SKM-1 (cell line): ENCODE results near the gene ERH.
"Not testable (repeated sequence)": the region's sequence is repeated elsewhere in the genome, so short reads cannot be mapped to it uniquely, and the experiment has no call there.

ENCODE experiments used
- DNase-seq: peaks from one replicate; lab custom pipeline; 2025; ENCODE audit not compliant: unreplicated experiment; lab: John Stamatoyannopoulos, UW

Gene ERH

GRCh38 chr14:69398818-69399210 is 715 bp upstream of the ERH start:
- no peak for DNase-seq

- DNase-seq, result no peak
These were observed 2.2 kb downstream of the ERH start for GRCh38 chr14:69395929-69396328.

GRCh38 chr14:69392481-69392880 is 5.6 kb downstream of the ERH start:
- no peak for DNase-seq

- not testable (repeated sequence) for DNase-seq
These were observed 6.7 kb downstream of the ERH start for GRCh38 chr14:69391400-69391799.

GRCh38 chr14:69387311-69387710 is 10.8 kb downstream of the ERH start:
- no peak for DNase-seq

GRCh38 chr14:69378274-69378673 is 19.8 kb downstream of the ERH start:
- DNase-seq, result no peak

DNA sequence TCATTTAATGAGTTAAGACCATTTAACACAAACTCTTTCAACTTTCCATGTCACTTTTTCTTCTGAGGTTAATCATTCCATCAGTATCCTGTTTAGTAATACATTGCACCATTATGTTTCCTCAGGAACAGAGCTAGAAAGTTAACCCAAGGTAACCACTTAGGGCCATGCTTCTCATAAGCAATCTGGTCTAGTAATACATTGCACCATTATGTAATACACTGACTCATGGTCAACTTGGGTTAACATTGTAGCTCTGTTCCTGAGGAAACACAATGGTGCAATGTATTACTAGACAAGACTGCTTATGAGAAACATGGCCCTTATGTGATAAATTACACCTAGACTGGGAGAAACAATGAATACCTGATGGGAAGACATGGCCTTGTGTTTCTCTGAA is 21.7 kb downstream of the ERH start:
- peak; percentile 31 for DNase-seq

DNA sequence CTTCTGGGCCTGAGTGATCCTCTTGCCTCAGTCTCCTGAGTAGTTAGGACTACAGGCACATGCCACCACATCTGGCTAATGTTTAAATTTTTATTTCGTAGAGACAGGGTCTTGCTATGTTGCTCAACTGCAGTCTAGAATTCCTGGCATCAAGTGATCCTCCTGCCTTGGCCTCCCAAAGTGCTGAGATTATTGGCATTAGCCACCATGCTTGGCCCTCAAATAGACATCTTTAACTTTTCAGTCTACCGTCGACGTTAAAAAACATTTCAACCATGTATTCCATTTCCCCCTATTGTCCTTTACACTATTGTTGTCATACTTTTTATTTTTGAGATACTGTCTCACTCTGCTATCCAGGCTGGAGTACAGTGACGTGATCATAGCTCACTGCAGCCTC is 22.4 kb downstream of the ERH start:
- no peak for DNase-seq

GRCh38 chr14:69375182-69375581 is 22.9 kb downstream of the ERH start:
- DNase-seq, result no peak

DNA sequence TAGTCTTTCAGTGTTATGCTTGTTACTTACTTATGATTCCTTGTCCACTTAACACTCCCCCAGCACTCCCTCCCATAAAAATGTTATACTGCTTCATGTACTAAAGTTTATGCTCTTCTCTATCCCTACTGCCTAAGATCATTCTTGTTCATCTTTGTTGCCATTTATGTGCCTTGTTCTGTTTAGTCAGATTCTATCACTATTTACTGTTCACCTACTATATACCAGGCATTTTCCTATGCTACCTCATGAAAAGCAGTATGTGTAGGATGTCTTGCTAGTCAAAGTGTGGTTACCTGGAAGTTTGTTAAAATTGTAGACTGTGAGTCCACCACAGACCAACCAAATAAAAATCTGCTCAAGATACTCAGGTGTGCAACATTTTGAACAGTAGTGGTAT is 23.9 kb downstream of the ERH start:
- DNase-seq, result no peak

GRCh38 chr14:69373104-69373503 is 25.0 kb downstream of the ERH start:
- DNase-seq, result no peak

- no peak for DNase-seq
These were observed 26.0 kb downstream of the ERH start for GRCh38 chr14:69372146-69372545.

DNA sequence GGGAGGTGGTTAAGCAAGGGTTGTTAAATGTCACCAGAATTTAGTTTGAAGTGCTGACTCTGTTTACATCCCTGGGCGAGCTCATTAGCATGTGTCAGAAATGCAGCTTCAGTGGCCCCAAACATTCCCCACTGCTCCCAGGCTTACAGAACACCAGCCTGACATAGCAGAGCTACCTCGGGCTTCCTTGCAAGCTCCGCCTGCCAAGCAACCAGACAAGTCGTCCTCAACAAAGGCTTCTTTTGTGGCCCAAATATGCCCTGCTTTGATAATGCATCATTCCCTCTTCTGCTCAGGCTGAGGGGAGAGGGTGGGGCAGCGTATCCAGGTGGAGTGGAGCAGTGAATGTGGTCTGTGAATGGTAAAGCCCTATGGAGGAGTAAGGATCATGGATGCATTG is 28.0 kb downstream of the ERH start:
- no peak for DNase-seq

DNA sequence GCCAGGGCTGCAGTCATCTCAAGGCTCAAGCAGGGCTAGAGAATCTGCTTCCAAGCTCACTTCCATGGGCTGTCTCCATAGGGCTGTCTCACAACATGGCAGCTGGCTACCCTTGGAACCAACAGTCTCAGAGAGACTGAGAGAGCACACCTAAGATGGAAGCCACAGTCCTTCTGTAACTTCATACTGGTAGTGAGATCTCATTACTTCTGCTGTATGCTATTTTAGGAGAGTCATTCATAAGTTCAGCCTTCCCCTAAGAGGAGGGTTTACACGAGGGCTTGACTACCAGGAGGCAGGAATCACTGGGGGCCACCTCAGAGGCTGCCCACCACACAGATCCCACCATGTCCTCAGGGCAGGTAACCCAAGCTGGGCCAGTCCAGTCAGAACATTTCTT is 29.7 kb downstream of the ERH start:
- DNase-seq, result no peak

DNA sequence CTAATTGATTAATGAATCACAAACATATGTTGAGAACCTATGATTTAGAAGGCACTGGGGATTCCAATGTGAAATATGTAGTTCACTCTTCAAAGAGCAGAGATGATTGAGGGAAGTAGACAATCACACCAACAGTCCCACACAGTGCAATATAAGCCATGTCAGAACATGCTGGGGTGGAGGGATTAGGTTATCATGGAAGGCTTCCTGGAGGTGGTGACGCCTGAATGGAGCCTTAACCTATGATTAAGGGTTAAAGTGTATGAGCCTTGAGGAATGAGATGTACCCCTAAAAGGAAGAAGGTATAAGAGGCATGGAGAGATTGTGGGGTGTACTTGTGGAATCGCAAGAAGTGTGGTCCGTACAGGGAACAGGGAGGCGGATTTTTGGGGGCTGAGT is 31.3 kb downstream of the ERH start:
- no peak for DNase-seq

- no peak for DNase-seq
These were observed 32.0 kb downstream of the ERH start for GRCh38 chr14:69366069-69366468.

DNA sequence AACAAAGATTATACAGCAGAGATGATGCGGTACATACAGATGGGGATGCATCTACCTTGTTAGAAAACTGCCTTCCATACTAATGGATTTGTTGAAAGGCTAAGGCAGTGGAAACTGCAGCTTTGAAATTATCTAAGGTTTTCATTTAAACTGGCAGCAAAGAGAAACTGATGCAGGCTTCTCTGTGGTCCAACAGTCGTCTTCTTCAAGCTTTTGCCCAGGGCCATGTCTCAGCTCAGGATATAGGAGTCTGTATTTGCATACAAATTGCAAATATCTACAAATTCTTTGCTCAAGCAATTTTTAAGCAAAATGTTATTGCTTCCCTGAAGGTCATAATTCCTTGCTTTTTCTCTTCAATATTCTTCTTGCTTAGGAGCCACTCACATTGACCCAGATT is 33.7 kb downstream of the ERH start:
- no peak for DNase-seq

GRCh38 chr14:69363964-69364363 is 34.1 kb downstream of the ERH start:
- no peak for DNase-seq

- DNase-seq, result no peak
These were observed 35.0 kb downstream of the ERH start for GRCh38 chr14:69363055-69363454.

GRCh38 chr14:69360438-69361108 is 37.5 kb downstream of the ERH start:
- DNase-seq, result no peak

DNA sequence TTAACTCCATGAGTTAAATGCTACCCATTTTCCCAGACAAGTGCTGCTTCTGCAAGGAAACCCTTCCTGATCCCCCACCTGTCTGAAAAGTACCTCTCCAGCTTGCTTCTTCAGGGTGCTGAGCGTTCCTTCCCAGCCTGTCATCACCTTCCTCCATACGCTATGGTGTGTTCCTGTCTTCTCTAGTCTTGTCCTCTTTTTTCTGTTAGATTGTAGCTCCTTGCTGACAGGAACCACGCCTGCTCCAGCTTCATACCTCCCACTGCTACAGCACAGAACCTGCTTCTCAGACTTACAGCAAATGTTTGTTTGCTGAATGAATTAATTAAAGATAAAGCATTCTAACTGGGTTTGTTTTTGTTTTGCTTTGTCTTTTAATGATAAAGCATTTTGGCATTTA is 39.1 kb downstream of the ERH start:
- no peak for DNase-seq

GRCh38 chr14:69358233-69358963 is 39.7 kb downstream of the ERH start:
- DNase-seq, result no peak
